Cardiac fibroblast (primary cell): ENCODE data around the gene TNS3.
A peak's percentile ranks its signal among the peaks of the same experiment; 100 is the strongest.
"Not testable (repeated sequence)": the region's sequence is repeated elsewhere in the genome, so short reads cannot be mapped to it uniquely, and the experiment has no call there.

Experiments used
- DNase-seq, 2 donors: peaks; one replicate each; pipeline versions ENCODE4 v3.0.0 to v3.0.0-alpha.2; 2010; ENCODE audit warnings: low read depth in 2 of 2
- H3K4me3 ChIP-seq, 2 donors: replicated peaks in 1 of 2; 1 replicate in 1 of 2; 2 replicates in 1 of 2; pipeline ENCODE4 v1.5.1; 2011; ENCODE audit warnings: low read depth in 2 of 2, low read length in 2 of 2, mild to moderate bottlenecking in 2 of 2, moderate library complexity in 1 of 2
- CTCF ChIP-seq: IDR thresholded peaks from one replicate; pipeline ENCODE4 v1.5.1; 2011; ENCODE audit warnings: low read depth, mild to moderate bottlenecking, low read length, inconsistent platforms

The TNS3 gene

GRCh38 chr7:47470567-47471357, 111.1 kb downstream of the TNS3 start:
- H3K4me3 ChIP-seq: no peak overlapping the region
- no peak for TF ChIP-seq CTCF
- DNase-seq: no peak

- not testable (repeated sequence) for H3K4me3 ChIP-seq, DNase-seq
Observed at GRCh38 chr7:47469846-47470245, 112.1 kb downstream of the TNS3 start.

- no peak overlapping the region for H3K4me3 ChIP-seq
- no peak for TF ChIP-seq CTCF
Observed at GRCh38 chr7:47466832-47467231, 115.1 kb downstream of the TNS3 start.

GRCh38 chr7:47465191-47465590, 116.7 kb downstream of the TNS3 start:
- DNase-seq: peak; percentile 24 to 48
- H3K4me3 ChIP-seq: no peak overlapping the region
- no peak for TF ChIP-seq CTCF

More at GRCh38 chr7:47466832-47467231, 115.1 kb downstream of the TNS3 start:
- no peak for DNase-seq

GRCh38 chr7:47464266-47464665, 117.6 kb downstream of the TNS3 start:
- TF ChIP-seq CTCF: no peak
- no peak overlapping the region for H3K4me3 ChIP-seq
- DNase-seq: no peak

- DNase-seq: no peak
- TF ChIP-seq CTCF: no peak
- H3K4me3 ChIP-seq: no peak overlapping the region
Observed at GRCh38 chr7:47461746-47462145, 120.2 kb downstream of the TNS3 start.

GRCh38 chr7:47461161-47461560, 120.8 kb downstream of the TNS3 start:
- TF ChIP-seq CTCF: no peak
- H3K4me3 ChIP-seq: no peak overlapping the region
- DNase-seq: peak; percentile 66
